Fibroblast of lung (primary cell): ENCODE results near the gene CFAP77. TPM values are rescaled to one million over a fixed set of nuclear protein-coding genes. Genes with fewer than 3 reads are reported as not detected.

Source experiments
- DNase-seq, 2 donors: peaks; one replicate each; pipeline versions ENCODE4 v3.0.0 to v3.0.0-alpha.2; 2010; ENCODE audit warnings: low read depth in 2 of 2
- H2AFZ ChIP-seq: 2 replicates; pipeline ENCODE4 v1.5.1; 2012; ENCODE audit warnings: low read length, control low read depth, inconsistent platforms
- H3K27ac ChIP-seq: 2 replicates; pipeline ENCODE4 v1.5.1; 2011; ENCODE audit warnings: low read length, control low read depth; ENCODE audit not compliant: insufficient read depth
- H3K27me3 ChIP-seq: 2 replicates; pipeline ENCODE4 v1.5.1; 2011; ENCODE audit warnings: mild to moderate bottlenecking, low read length; ENCODE audit not compliant: control insufficient read depth, insufficient read depth
- H3K36me3 ChIP-seq: 2 replicates; pipeline ENCODE4 v1.5.1; 2011; ENCODE audit warnings: low read length; ENCODE audit not compliant: control insufficient read depth, insufficient read depth
- H3K4me1 ChIP-seq: 2 replicates; pipeline ENCODE4 v1.5.1; 2011; ENCODE audit warnings: low read length; ENCODE audit not compliant: control insufficient read depth, insufficient read depth; ENCODE audit errors: extremely low read depth
- H3K4me2 ChIP-seq: 2 replicates; pipeline ENCODE4 v1.5.1; 2011; ENCODE audit warnings: low read length, control low read depth; ENCODE audit not compliant: insufficient read depth; ENCODE audit errors: extremely low read depth
- H3K4me3 ChIP-seq, 4 experiments: fragments of 200-600 bp in 1 of 4; sonication (generic) in 1 of 4; replicated peaks in 1 of 4; 2 replicates each; pipeline ENCODE4 v1.5.1; 2011 to 2016; ENCODE audit warnings: low read length in 4 of 4, low read depth in 3 of 4, mild to moderate bottlenecking in 3 of 4, control low read depth in 2 of 4, inconsistent platforms in 1 of 4, mixed read lengths in 1 of 4; ENCODE audit not compliant: insufficient read depth in 1 of 4; ENCODE audit errors: control extremely low read depth in 1 of 4
- H3K79me2 ChIP-seq: 2 replicates; pipeline ENCODE4 v1.5.1; 2012; ENCODE audit warnings: mild to moderate bottlenecking, low read length, inconsistent platforms; ENCODE audit not compliant: control insufficient read depth, insufficient read depth
- H3K9ac ChIP-seq: 2 replicates; pipeline ENCODE4 v1.5.1; 2011; ENCODE audit warnings: mild to moderate bottlenecking, low read length, control low read depth; ENCODE audit not compliant: insufficient read depth
- H3K9me3 ChIP-seq: 2 replicates; pipeline ENCODE4 v1.5.1; 2012; ENCODE audit warnings: low read depth, low read length; ENCODE audit not compliant: control insufficient read depth, insufficient read depth
- H4K20me1 ChIP-seq: 2 replicates; pipeline ENCODE4 v1.5.1; 2011; ENCODE audit warnings: low read length; ENCODE audit not compliant: control insufficient read depth, insufficient read depth; ENCODE audit errors: extremely low read depth
- CTCF ChIP-seq, 2 donors: IDR thresholded peaks in 1 of 2; conservative IDR thresholded peaks in 1 of 2; 1 replicate in 1 of 2; 2 replicates in 1 of 2; pipeline ENCODE4 v1.5.1; 2011 to 2012; ENCODE audit warnings: low read length in 2 of 2, control low read depth in 1 of 2, inconsistent platforms in 1 of 2, low read depth in 1 of 2, mild to moderate bottlenecking in 1 of 2
- EZH2 ChIP-seq: IDR thresholded peaks from 2 replicates; pipeline ENCODE4 v1.5.1; 2012; ENCODE audit warnings: low read length, control low read depth, mild to moderate bottlenecking; ENCODE audit errors: missing control alignments
- polyA plus RNA-seq, 2 donors: library from polyadenylated mRNA; depleted of rRNA in 1 of 2; stranded (reverse) in 1 of 2; unstranded in 1 of 2; fragments of >200 nt; gene quantifications; 2 replicates each; pipeline ENCODE4 v1.2.1, GENCODE V29; 2011 to 2012; ENCODE audit warnings: missing spikeins in 1 of 2
- total RNA-seq: library from RNA; depleted of rRNA; stranded (reverse); fragments of >200 nt; gene quantifications from 2 replicates; pipeline ENCODE4 v1.2.1, GENCODE V29; 2014

The CFAP77 gene
- total and polyA plus RNA-seq, 2 donors (not counting 1 experiment from before 2014, with no cell fraction given) = not detected

- H3K4me3 ChIP-seq = no peak overlapping the region
- H4K20me1 ChIP-seq = no peaks in the 10 kb centered on the region
- H3K4me1 ChIP-seq = no peaks in the 10 kb centered on the region
- no peak overlapping the region for H2AFZ ChIP-seq
- H3K36me3 ChIP-seq = no peaks in the 10 kb centered on the region
- H3K9me3 ChIP-seq = no peaks in the 10 kb centered on the region
- H3K27me3 ChIP-seq = peaks cover 18% of the 10 kb centered on the region
- TF ChIP-seq EZH2 (no peak), CTCF (conservative IDR thresholded peaks at IDR 0.05 in 1 of 2, IDR thresholded peaks at IDR 0.05 in 1 of 2; ENCODE audit: low read depth in 1 of 2, low read length in 2 of 2) (no peak)
- no peak overlapping the region for H3K27ac ChIP-seq
- no peak overlapping the region for H3K4me2 ChIP-seq
- no peak for DNase-seq
- H3K79me2 ChIP-seq = no peaks in the 10 kb centered on the region
- no peak overlapping the region for H3K9ac ChIP-seq
Observed at GRCh38 chr9:132418726-132419363, 8.8 kb downstream of the CFAP77 start.

- Histone ChIP-seq H3K27ac (no peak overlapping the region), H4K20me1 (no peaks in the 10 kb centered on the region), H3K4me2 (no peak overlapping the region), H3K27me3 (peaks cover 22% of the 10 kb centered on the region), H3K36me3 (no peaks in the 10 kb centered on the region), H3K4me3 (no peak overlapping the region), H3K9ac (no peak overlapping the region), H3K4me1 (no peaks in the 10 kb centered on the region), H3K9me3 (no peaks in the 10 kb centered on the region), H3K79me2 (no peaks in the 10 kb centered on the region), H2AFZ (no peak overlapping the region)
- DNase-seq = no peak
- TF ChIP-seq CTCF (conservative IDR thresholded peaks at IDR 0.05 in 1 of 2, IDR thresholded peaks at IDR 0.05 in 1 of 2; ENCODE audit: low read depth in 1 of 2, low read length in 2 of 2) (no peak), EZH2 (no peak)
Observed at GRCh38 chr9:132422574-132422973, 12.6 kb downstream of the CFAP77 start.

GRCh38 chr9:132423503-132423902, 13.5 kb downstream of the CFAP77 start:
- Histone ChIP-seq H3K9me3 (no peaks in the 10 kb centered on the region), H3K27me3 (peaks cover 17% of the 10 kb centered on the region)

More at GRCh38 chr9:132423503-132423902, 13.5 kb downstream of the CFAP77 start:
- Histone ChIP-seq H3K4me2 (no peak overlapping the region), H3K4me1 (no peaks in the 10 kb centered on the region), H3K79me2 (no peaks in the 10 kb centered on the region), H4K20me1 (no peaks in the 10 kb centered on the region), H3K4me3 (no peak overlapping the region), H3K36me3 (no peaks in the 10 kb centered on the region), H3K27ac (no peak overlapping the region), H2AFZ (no peak overlapping the region), H3K9ac (no peak overlapping the region)
- DNase-seq = no peak
- TF ChIP-seq CTCF (conservative IDR thresholded peaks at IDR 0.05 in 1 of 2, IDR thresholded peaks at IDR 0.05 in 1 of 2; ENCODE audit: low read depth in 1 of 2, low read length in 2 of 2) (no peak), EZH2 (no peak)
